GM19193 (cell line): Measurements from ENCODE around the gene EBF3.

Experiments
- POLR2A ChIP-seq: IDR thresholded peaks from 4 replicates; pipeline ENCODE4 v1.6.1; 2011; ENCODE audit not compliant: insufficient read depth, insufficient read length; ENCODE audit errors: extremely low read depth

Gene EBF3

DNA sequence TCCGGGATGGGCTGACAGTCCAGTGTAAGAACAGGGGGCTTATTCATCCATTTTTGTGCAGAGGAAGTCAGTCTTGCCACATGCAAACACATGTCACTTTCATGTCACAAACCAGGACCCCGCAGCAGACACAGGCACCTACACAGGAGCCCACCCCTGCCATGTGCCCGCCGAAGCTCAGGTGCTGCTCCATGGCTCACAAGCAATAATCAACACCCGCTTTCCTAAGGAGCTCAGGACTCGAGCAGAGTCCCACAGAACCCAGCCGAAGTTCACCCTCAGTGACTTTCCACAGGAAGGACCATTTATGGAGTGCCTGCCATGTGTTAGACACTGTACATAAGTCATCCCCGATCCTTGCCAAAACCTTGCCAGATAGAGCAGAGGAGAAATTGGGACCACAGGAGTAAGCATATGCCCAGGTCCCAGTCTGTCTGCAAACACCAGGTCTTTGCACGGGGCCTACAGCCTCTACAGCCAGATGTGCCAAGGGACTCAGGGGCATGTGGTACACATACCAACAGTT lies 99.4 kb downstream of the EBF3 start:
- TF ChIP-seq POLR2A, result no peak

DNA sequence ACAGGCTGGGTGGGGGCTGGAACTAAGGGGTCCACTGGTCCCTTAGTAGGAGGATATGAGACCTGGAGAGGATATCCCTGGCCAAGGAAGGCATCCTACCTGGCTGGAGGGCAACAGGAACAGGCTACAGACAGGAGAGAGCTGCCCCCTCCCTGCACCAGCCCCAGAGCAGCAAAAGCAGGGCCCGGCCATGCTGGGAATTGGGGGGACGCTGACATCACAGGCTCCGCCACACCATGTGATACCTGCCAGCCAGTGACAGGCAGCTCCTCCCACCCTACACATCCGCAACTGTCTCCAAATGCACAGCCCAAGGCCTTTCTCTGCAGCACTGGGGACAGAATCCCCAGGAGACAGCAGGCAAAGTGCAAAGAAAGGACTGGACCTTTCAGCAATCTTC lies 100.0 kb downstream of the EBF3 start:
- no peak for TF ChIP-seq POLR2A

- TF ChIP-seq POLR2A, result no peak
Measured at GRCh38 chr10:129863201-129863663, 100.8 kb downstream of the EBF3 start.

DNA sequence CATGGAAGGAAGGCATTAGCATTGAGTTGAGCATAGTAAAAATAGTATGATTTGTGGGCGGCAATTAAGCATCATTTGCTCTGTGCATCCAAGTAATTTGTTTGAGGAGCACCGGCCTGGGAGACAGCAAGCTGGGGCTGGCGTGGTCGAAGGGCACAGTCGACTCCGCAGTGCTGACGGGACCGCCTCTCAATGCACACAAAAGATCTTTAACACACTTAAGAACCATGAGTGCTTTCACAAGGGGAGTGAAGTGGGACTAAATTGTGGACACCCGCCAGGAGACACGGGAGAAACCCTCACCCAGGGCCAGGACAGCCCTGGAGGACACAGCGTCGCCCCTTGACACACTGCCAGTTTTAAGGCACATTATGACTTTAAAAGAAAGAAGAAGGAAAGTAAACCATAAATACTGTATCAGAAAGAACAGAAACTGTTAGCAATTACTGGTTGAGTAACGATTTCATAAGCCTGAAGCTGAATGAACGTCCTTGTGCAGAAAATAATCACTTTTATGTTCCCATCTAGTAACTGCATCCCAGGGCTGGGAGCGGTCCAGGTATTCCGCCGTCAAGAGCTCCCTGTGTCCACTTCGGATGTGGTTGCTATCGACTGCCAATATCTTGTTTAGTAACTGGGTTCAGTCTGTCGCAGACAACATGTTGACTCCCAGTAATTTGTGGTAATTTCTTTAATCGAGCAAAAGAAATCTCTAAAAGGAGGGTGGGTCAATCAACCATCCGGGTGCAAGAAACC lies 102.1 kb downstream of the EBF3 start:
- no peak for TF ChIP-seq POLR2A

DNA sequence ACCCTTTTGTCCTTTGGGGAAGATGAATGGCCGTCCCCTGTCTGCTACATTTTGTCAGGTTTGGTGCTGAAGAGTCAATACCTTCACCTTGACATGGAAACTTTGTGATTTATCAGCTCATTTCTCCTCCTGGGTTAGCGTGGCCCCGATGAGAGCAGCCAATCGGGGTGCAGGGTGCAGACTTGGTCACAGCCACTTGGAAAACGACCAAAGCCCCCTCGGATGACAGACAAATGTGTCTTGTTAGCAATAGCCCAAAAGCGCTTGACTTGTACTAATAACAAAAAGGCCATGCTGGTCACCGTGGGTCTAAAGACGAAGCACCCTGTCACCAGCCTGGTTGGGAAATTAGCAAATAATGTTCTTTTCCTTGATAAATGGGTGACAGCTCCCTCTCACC lies 103.7 kb downstream of the EBF3 start:
- TF ChIP-seq POLR2A, result no peak

DNA sequence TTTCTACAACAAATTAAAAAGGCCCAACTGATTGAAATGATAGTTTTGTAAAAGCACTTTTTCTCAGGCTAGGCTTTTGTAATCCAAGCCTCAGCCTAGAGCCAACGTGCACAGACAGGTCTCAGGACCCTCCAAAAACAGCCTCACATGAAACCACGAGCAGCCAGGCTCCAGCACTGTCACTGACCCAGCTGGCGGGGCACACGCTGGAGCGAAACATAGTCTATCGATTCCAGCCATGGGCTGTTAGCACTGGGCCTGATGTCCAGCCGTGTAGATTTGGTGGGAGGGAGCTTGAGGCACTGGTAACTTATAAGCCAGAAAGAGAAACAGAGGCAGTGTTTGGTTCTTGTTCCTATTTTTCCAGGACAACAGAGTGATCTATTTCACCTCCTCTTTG lies 104.5 kb downstream of the EBF3 start:
- TF ChIP-seq POLR2A, result no peak

GRCh38 chr10:129857242-129857960 lies 106.7 kb downstream of the EBF3 start:
- no peak for TF ChIP-seq POLR2A

GRCh38 chr10:129855836-129856563 lies 108.1 kb downstream of the EBF3 start:
- no peak for TF ChIP-seq POLR2A

DNA sequence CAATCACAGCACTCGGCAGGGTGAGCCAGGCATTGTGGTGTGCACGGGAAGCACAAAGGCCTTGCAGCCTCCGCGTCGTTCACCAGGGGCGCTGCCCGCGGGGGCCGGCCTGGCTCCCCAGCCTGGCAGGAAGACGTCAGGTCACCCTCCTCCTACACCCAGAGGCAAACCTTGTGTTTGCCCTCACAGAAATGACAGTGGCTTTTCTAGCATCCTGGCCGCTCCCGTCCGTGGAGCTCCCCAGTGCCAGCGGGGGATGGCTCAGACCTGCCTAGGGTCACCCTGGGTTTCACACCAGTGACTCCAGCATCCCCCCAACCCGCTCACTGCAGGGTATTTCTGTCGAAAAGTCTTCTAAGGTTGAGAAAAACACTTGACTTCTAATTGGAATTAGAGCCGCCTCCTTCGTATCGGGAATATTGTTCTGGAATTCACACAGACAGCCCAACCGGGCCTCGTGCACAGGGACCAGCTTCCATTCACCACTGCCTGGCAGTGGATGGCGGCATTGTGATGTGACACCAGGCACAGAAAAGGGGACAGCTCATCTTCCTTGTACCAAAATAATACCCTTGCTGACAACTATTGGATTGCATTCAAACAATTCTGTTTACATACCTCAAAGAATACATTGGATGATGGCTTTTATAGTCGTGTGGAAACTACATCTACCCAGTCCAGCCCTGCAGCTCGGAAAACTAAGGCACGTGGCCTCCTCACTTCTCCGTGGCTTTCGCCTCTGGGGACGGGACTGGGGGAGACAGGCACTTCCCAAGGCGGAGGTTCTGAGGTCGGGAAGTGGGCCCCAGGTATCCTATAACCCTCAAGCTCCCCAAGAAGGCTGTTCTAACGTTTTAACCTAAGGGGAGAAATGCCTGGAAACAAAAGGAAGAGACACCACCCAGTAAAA lies 109.0 kb downstream of the EBF3 start:
- TF ChIP-seq POLR2A, result no peak

DNA sequence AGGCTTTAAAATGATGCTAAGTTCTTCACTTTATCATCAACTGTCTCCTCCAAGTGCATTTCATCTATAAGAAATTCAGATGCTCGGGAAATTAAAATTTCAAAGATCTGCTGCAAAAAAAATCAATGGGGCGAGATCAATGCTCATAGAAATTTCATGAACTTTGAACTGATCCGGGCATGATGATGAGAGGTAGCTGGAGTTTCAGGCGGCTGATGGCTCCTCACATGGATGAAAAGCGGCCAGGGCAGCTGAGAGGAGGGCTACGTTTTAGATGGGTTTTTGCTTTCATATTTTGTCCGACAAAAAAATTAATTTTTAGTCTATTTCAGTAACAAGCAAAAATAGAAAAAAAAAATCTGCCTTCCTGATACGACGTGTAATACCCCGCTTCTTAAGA lies 109.9 kb downstream of the EBF3 start:
- no peak for TF ChIP-seq POLR2A

- TF ChIP-seq POLR2A, result no peak
Measured at GRCh38 chr10:129853562-129853903, 110.5 kb downstream of the EBF3 start.

DNA sequence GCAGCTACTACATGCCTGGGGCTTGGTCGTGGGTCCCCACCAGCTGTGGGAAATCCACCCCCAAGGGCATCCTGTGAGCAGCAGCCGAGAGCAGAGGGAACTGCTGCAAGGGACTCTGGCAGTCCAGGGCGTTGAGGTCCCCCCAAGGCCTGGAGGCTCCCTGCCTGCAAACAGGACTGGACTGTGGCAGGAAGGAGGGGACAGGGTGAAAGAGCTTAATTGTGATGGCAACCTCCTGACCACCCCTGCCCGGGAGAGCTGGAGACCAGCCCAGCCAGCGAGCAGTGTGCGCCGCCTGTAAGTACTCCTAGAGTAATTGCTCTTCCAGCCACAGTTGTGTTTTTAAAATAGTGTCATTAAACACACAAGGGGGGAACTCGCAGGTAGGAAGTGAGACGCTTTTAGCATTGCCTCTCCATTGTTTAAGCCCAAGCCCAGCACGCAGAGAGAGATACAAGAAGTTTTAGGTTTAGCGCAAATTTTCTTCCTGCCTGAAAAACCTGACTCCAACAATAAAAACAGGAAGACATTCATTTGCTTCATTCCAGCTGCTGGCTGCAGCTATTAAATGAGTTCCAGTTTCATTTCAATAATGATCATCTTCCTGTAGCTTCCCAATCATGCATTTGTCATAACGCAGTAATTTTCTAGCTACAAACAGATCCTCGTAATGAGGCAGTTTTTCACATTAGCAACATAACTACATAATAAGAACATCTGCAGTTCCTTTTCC lies 111.1 kb downstream of the EBF3 start:
- no peak for TF ChIP-seq POLR2A

DNA sequence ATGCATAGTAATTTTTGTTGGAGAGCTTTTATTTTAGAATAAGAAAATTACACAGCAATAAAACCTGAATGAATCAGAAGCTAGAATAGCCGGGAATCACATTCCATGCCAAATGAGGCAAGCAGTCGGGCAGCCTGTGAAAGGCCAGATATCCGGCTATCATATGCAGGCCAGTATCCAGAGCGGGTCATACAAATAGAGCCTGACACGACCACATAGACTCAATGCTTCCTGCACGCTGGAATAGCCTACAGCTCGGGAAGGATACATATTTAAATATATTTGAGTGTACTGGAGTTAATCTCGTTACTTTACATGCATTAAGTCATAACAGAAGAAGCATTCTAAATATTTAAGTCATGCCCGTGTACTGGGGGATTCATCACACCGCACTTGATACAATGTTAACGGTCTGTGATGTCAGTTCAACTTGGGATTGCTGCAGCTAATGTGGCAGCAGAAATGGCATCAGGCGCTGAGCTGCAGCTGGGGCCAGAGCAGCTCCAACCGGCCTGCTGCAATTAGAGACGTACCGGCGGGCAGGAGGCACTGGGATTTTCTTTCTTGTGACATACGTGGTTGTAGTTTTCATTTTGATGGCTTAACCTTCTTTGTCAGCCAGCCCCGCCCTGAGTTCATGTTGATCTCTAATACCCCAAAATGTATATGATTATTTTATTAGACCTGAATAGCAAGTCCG lies 112.0 kb downstream of the EBF3 start:
- TF ChIP-seq POLR2A, result no peak
